HG03575 (cell line): ENCODE measurements around the gene SEC24A.
"Not testable (repeated sequence)": the region's sequence is repeated elsewhere in the genome, so short reads cannot be mapped to it uniquely, and the experiment has no call there.

ENCODE experiments used
- ATAC-seq: cut with Tn5 transposase; IDR thresholded peaks from one replicate; pipeline ENCODE4 v1.9.1; 2021; ENCODE audit not compliant: unreplicated experiment, insufficient number of reproducible peaks, low FRiP score; ENCODE audit errors: extremely low read depth

Gene SEC24A

DNA sequence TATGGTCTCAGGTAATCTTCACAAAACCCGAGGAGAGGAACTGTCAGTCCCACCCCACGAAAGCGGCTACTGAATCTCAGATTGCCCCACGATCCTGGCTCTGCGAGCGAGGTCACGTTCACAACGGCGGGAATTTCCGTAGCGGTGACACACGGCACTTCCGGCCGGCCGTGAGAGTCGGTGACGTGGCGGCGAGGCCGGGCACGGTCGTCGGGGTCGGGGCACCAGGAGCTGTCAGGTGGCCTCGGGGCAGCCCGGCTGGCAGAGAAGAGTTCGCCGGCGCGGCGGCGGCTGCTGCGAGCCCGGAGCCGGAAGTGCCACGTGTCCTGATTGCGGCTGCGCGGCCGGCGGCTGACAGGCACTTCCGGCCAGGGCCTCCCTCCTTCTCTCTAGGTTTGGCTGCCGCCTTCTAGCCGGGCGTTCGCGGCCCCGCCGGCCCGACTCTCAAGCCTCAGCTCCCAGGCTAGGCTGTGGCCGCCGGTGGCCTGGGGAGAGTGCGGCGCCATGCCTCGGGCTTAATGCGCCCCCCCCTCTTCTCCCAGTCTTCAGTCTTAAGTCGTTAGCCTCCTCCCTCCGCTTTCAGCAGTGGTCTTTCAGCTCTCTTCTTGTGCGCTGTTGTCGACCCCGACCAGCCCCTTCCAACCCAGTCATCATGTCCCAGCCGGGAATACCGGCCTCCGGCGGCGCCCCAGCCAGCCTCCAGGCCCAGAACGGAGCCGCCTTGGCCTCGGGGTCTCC is at the start of gene SEC24A:
TSS of gene SEC24A (plus strand) at position 361 of the 738 bp plus-strand sequence. CDS start at position 653, 292 bp downstream.
- no peak for ATAC-seq

DNA sequence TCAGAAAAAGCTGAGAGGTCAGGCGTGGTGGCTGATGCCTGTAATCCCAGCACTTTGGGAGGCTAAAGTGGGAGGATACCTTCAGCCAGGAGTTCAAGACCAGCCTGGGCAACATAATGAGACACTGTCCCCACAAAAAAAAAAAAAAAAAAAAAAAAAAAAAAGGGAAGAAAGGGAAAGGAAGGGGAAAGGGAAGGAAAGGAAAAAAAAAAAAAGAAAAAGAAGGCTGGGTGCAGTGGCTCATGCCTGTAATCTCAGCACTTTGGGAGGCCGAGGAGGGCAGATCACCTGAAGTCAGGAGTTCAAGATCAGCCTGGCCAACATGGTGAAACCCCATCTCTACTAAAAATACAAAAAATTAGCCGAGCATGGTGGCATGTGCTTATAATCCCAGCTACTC is 48.8 kb upstream of the SEC24A start:
- ATAC-seq: not testable (repeated sequence)

DNA sequence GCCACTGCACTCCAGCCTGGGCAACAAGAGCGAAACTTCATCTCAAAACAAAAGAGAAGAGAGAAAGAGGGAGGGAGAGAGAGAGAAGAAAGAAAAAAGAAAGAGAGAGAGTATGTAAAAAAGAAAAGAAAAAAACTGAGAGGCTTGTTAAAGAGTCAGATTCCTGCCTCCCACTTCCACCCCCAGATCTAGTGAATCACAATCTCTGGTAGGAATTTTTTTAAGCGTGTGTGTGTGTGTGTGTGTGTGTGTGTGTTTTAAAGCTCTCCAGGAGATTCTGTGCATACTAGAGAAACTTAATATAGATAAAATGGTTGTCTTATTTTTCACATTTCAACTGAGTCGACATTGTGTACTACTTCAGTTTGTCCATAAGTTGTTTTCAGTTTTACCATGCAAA is 48.0 kb upstream of the SEC24A start:
- no peak for ATAC-seq

DNA sequence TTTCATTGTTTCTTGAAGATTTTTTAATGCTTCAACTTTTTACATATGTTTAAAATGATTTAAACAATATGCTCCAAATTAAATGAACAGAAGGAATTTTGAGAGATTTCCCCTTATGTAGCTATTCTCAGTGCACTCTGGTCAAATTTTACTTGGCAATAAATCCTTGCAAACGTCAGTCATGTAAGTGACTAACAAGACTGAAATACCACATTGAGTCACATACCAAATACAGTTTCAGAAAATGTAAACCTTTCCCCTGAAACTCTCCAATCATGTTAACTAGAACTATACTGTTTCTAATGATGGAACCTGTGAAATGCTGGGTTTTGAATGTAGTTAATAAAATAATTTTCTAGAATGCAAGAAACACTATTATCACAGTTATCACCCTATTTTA is 45.5 kb upstream of the SEC24A start:
- no peak for ATAC-seq

DNA sequence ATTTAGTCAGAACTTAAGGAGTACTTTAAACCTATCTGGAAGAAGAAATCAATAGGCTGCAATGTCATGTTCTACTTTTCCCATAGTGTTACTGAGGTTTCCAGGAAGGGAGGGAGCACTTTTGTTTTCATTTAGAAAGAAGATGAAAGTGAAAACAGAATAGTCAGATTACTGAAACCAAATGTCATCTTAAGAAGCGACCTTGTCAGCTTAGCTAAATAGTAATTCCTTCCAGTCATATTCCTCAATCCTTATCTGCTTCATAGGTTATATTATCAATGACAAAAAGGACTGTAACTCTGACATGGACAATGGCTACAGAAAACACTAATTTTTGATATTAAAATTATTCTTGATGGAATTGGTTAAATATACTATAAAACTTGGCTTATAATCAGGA is 43.7 kb upstream of the SEC24A start:
- ATAC-seq: no peak

DNA sequence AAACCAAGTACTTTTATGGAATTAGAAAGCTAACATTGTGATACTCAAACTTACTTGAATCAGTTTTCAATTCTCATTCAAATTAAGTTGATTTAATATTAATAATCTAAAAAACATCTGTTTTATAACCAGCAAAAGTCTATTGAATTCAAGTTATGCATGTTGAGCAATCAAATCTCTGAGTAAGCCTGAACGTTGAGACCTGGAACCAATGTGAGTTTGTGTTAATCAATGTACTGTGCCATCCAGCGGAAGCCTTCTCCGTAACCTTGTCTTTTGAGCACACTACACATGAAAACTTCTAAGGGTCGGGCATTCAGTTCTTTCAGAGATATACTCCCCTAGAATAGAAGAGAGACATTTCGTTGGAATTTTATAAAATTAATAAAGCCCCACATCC is 41.9 kb upstream of the SEC24A start:
- ATAC-seq: no peak

DNA sequence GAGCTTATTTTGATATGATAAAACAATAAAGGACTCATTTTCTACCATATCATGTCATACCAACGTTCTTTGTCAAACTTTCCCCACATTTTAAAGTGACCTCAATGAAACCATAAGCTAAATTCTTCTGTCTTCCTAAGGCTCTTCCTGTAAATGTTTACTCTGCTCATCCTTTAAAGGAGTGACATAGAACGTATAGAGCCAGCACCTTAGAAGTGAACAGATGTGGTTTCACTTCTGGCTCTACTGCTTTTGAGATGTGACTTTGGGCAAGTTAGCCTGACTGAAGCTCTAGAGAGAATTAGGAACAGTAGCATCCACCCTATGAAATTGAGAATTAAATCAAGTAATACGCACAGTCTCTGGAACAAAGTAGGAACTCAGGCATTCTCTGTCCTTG is 40.0 kb upstream of the SEC24A start:
- no peak for ATAC-seq

DNA sequence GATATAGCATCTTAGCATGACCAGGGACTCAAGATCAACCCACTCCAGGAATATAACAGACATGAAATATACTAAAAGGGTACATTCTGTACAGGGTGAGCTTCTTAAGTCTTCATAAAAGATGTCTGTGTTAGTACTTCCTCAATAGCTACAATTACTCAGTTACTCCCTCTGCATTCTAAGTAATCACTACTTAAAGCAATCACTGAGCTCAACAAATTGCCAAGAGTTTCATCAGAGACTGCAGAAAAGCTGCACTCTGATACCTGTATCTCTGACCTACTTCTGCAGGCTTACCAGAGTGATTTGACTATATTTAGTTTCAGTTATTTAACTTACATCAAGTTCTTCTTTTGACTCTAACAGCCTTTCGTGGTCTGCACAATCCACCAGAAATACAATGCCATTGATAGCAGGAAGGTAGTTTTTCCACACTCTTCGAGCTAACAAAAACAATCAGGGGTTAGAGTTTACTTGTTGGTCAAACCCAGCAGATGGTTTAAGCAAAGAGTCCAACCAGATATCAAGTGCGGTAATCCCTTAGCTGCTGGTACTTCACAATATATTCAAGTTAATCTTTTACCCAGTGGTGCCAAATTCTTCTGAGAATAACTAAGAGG is 39.2 kb upstream of the SEC24A start:
- ATAC-seq: no peak

DNA sequence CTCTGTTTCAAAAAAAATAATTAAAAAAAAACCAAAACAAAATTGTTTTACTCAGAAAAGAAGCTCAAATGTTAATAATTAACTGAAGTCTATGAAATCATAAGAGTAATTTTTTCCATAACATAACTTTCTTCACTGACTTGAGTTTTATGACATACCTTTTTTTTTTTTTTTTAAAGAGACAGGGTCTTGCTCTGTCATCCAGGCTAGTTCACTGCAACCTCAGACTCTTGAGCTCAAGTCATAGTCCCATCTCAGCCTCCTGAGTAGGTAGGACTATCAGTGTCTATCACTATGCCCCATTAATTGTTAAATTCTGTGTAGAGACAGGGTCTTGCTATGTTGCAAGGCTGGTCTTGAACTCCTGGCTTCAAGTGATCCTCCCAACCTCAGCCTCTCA is 37.9 kb upstream of the SEC24A start:
- no peak for ATAC-seq

DNA sequence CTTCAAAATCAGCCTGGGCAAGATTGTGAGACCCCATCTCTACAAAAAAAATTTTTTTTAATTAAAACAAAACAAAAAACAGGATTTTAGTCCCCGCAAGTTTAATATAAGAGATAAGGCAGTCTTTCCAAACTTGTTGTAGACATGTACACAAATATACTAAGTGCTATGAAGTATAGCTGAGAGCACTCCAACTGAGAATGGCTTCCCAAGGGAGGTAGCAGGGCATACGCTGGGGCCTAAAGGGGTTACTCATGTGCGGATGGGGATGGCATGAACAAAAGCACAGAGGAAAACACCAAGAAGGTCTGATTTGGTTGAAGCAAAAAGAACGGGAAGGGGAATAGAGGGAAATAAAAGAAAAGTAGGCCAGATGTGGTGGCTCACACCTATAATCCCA is 37.1 kb upstream of the SEC24A start:
- ATAC-seq: no peak

DNA sequence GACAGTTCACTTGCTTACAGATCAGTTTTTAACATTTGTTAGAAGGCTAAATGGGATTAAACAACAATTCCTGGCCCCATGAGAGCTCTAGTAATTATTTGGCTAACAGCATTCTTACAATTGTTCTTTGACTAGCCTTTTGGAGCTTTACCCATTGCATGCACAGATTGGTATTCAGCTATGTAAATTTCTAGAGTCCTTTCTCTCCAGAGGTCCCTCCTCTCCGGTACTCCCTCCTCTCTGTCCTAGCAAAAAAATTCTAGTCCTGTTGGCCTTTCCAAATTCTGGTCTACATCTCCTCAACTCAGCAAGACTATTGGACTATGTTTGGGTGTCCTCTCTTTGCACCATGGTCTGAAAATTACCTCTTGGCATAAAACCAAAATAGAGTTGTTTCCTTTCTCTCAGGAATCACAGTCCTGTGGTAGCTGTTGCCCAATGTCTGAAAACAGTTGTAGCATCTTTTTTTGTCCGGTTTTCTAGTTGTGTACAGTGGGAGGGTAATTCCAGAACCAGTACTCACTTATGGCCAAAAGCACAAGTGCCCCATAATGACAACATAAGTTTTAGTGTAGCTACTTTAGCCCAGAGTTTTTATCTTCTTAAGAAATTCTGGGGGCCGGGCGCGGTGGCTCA is 34.0 kb upstream of the SEC24A start:
- no peak for ATAC-seq

DNA sequence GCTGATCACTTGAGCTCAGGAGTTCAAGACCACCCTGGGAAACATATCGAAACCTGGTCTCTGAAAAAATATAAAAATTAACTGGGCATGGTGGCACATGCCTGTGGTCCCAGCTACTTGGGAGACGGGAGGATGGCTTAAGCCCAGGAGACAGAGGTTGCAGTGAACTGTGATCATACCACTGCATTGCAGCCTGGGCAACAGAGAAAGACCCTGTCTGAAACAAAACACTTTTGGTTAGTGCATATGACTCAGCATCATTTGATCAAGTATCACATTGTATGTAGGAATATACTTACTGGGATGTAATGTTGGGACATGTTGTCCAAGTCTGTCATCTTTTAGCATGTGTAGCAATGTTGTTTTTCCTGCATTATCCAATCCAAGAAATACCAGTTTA is 28.0 kb upstream of the SEC24A start:
- no peak for ATAC-seq

DNA sequence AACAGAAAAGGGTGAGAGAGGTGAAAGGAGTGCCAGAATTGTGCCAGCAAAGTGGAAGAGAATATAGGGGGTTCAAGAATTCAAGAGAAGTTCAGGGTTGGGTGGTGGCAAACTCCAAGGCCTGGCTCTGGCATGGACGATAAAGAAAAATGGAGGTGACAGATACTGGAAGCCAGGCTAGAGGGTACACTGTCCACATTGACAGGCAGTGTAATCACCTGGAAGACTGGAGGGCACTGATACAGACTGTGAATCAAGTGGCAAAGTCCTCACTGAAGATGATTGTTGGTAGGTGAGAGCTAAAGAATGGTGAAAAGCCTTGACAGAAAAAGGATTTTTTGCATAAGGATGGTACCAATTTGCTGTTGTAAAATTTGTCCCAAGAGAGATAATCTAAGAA is 23.0 kb upstream of the SEC24A start:
- no peak for ATAC-seq

DNA sequence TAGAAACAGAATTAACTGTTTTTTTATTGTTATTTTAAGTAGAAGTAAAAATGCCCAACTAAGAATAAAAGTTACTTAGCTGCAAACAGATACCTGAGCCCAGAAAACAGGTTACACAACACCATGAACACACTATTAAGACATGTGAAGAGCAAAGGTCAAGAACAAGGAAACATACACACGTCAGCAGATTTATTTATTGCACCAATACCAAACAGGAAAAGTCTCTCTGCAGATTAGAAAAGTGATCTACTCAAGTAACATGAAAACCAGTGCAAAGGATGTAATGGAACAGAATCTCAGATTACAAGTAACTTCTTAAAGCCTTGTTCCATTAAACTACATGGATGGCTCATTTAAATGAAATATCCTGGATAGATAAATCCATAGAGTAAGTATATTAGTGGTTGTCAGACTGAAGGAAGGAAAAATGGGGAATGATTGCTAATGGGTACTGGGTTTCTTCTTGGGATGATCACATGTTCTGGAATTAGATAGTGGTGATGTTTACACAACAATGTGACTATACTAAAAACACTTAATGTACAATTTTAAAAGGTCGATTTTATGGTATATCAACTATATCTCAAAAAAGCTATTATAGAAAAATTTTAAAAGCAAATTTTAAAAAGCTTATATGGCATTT is 22.1 kb upstream of the SEC24A start:
- ATAC-seq: no peak

DNA sequence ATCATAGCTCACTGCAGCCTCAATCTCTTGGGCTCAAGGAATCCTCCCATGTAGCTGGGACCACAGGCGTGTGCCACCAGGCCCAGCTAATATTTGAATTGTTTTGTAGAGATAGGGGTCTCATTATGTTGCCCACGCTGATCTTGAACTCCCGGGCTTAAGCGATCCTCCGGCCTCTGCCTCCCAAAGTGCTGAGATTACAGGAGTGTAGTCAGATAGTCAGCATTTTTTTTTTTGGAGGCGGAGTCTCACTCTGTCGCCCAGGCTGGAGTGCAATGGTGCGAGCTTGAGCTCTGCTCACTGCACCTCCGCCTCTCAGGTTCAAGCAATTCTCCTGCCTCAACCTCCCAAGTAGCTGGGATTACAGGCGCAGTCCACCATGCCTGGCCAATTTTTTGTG is 14.4 kb upstream of the SEC24A start:
- no peak for ATAC-seq

DNA sequence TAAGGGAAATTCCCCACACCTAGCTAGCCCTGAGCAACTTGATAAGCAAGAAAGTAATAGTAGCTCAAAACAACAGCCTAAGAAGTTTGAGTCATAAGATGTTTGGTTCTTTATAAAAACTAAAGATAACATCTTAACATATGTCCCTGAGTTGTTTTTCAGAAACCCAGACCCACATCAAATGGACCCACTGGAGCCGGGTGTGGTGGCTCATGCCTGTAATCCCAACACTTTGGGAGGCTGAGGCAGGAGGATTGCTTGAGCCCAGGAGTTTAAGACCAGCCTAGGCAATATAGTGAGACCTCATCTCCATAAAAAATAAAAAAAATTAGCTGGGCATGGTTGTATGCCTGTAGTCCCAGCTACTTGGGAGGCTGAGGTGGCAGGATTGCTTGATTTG is 13.2 kb upstream of the SEC24A start:
- ATAC-seq: not testable (repeated sequence)

DNA sequence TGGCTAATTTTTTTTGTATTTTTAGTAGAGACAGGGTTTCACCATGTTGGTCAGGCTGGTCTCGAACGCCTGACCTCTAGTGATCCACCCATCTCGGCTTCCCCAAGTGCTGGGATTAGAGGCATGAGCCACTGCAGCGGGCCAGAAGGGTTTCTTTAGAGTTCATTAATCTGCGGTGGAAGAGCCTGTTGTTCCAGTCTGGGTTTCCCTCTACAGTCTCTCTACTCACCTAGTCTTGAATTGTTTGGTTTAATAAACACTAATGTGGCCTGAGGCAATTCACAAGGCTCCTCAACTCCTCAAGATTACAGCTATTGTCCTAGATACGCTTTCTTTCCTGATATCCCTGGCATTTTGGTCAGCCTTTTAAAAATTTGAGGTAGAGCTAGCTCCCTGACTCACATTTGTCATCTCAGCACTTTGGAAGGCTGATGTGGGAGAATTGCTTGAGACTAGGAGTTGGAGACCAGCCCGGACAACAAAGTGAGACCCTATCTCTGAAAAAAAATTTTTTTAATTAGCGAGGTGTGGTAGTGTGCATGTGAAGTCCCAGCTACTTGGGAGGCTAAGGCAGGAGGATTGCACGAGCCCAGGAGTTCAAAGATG is 11.4 kb upstream of the SEC24A start:
- ATAC-seq: no peak

DNA sequence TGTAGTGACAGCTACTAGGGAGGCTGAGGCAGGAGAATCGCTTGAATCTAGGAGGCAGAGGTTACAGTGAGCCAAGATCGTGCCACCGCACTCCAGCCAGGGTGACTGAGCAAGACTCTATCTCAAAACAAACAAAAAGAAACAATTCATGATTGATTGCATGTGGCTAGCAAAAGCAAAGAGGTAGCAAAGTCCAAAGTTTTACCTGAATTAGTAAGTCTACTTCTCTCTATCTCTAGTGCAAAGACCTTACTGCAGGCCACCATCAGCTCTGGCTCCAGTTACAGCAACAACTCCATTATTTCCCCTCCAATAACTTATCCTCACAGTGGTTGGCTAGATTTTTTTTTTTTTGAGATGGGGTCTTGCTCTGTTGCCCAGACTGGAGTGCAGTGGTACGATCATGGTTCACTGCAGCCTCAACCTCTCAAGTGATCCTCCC is 9.8 kb upstream of the SEC24A start:
- ATAC-seq: no peak

DNA sequence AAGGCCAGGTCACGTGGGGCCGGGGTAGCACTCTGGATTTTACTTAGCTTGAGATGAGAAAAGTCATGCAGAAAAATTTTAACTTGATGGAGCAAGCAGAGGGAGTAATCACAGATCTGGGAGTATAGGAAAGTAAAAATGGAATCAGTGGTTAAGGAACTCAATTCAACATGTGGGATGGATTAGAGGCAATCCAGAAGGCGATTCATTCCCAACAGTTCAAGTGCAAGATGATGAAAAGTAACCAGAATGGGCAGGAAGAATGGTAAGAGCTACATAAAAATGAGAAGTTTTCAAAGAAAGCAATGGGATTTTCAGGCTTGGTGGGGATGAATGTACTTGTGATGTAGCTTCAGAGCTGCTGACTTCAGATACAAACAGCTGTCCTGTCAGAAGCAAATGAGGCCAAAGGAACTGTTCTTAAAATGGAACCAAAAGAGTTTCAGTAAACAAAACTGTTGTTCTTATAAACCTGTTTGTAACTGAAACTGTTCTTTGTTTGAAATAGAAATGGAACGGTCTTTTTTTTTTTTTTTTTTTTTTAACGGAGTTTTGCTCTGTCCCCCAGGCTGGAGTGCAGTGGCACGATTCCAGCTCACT is 5.6 kb upstream of the SEC24A start:
- ATAC-seq: no peak
